IPS-15b (cell line): Measurements from ENCODE around the gene BMERB1.

Experiments used
- H3K27me3 ChIP-seq: one replicate; pipeline ENCODE4 v1.6.1; 2013; ENCODE audit warnings: low read length; ENCODE audit not compliant: control insufficient read depth, insufficient read depth
- H3K36me3 ChIP-seq: one replicate; pipeline ENCODE4 v1.6.1; 2013; ENCODE audit warnings: low read length; ENCODE audit not compliant: control insufficient read depth, insufficient read depth
- H3K4me1 ChIP-seq: one replicate; pipeline ENCODE4 v1.6.1; 2013; ENCODE audit warnings: mild to moderate bottlenecking, low read length; ENCODE audit not compliant: control insufficient read depth, insufficient read depth
- H3K4me3 ChIP-seq: one replicate; pipeline ENCODE4 v1.5.1; 2013; ENCODE audit warnings: low read depth, low read length
- H3K9ac ChIP-seq: one replicate; pipeline ENCODE4 v1.6.1; 2013; ENCODE audit warnings: low read depth, mild to moderate bottlenecking, low read length
- H3K9me3 ChIP-seq: one replicate; pipeline ENCODE4 v1.6.1; 2013; ENCODE audit warnings: mild to moderate bottlenecking, low read length; ENCODE audit not compliant: control insufficient read depth, insufficient read depth

Gene BMERB1

GRCh38 chr16:15617901-15618300 lies 183.5 kb downstream of the BMERB1 start:
- Histone ChIP-seq H3K4me1 (no peaks in the 10 kb centered on the region), H3K9me3 (no peaks in the 10 kb centered on the region), H3K27me3 (no peaks in the 10 kb centered on the region), H3K9ac (no peak overlapping the region), H3K4me3 (no peak overlapping the region), H3K36me3 (peaks cover 19% of the 10 kb centered on the region)

DNA sequence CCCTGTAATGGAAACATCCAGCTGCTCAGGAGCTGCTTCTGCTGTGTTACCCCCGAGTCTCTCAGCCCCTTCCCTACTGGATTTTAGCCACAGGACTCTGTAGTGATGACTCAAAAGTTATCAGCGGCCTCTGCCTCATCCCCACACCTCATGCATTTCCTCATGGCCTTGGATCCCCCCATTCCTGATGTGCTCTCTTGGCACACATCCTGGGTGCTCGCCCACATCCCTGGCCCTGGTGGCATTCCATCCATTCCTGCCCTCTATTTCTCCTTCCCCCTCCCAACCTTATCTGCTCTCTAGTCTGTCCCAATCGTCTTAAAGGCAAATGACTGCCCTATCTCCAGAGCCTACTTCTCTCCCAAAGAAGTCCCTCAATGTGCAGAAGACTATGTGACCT lies 184.0 kb downstream of the BMERB1 start:
- Histone ChIP-seq H3K27me3 (no peaks in the 10 kb centered on the region), H3K4me3 (no peak overlapping the region), H3K9me3 (no peaks in the 10 kb centered on the region), H3K36me3 (peaks cover 18% of the 10 kb centered on the region), H3K9ac (no peak overlapping the region), H3K4me1 (no peaks in the 10 kb centered on the region)

DNA sequence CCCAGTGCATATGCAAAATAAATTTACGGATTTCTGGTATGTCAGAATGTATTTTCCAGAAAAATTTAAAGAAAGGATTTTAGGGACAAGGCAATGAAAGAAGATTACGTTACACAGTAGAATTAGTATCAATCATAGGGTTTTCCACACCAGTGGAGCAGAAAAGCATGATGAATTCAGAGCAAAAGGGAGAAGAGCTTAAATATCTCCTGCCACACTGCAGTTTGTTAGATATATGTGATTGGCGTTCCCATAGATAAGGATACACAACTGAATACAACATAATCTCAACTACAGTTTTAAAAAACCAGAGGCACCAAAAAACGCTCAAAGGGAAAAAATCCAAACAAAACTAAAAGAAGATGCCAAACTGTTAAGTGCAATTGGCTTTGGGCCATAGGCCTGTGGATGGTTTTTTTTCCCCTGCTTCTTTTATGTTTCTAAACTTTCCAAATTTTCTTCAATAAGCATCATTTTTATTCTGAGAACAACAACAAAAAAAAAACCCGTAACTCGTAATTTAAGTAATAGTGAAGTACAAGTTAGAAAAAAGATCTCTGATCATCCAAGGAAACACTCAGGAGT lies 186.3 kb downstream of the BMERB1 start:
- Histone ChIP-seq H3K9ac (no peak overlapping the region), H3K4me3 (no peak overlapping the region), H3K36me3 (peaks cover 13% of the 10 kb centered on the region), H3K27me3 (no peaks in the 10 kb centered on the region), H3K9me3 (no peaks in the 10 kb centered on the region), H3K4me1 (no peaks in the 10 kb centered on the region)

DNA sequence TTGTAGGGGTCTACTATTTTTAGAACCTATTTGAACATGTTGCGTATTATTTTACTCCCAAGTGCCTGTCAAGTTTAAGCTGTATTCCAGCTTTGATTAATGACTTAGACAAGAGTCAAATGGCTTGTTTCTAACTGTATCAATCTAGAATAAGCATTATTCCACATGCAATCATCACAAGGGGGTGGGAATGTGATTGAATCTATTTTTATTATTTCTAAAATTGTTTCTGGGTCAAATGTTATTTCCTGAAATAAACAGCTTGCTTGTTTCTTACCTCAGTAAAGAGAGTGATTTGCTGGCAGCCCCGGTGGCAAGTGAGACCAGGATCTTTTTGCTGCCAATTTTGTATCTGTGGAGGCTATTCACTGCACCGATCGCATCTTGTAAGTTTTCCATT lies 187.1 kb downstream of the BMERB1 start:
- Histone ChIP-seq H3K9me3 (no peaks in the 10 kb centered on the region), H3K4me1 (no peaks in the 10 kb centered on the region), H3K9ac (no peak overlapping the region), H3K4me3 (no peak overlapping the region), H3K27me3 (no peaks in the 10 kb centered on the region), H3K36me3 (peaks cover 10% of the 10 kb centered on the region)

- H3K27me3 ChIP-seq = no peaks in the 10 kb centered on the region
- peaks cover 8% of the 10 kb centered on the region for H3K36me3 ChIP-seq
- no peak overlapping the region for H3K4me3 ChIP-seq
- H3K9ac ChIP-seq = no peak overlapping the region
- no peaks in the 10 kb centered on the region for H3K9me3 ChIP-seq
- no peaks in the 10 kb centered on the region for H3K4me1 ChIP-seq
Observed at GRCh38 chr16:15621889-15622288, 187.5 kb downstream of the BMERB1 start.

DNA sequence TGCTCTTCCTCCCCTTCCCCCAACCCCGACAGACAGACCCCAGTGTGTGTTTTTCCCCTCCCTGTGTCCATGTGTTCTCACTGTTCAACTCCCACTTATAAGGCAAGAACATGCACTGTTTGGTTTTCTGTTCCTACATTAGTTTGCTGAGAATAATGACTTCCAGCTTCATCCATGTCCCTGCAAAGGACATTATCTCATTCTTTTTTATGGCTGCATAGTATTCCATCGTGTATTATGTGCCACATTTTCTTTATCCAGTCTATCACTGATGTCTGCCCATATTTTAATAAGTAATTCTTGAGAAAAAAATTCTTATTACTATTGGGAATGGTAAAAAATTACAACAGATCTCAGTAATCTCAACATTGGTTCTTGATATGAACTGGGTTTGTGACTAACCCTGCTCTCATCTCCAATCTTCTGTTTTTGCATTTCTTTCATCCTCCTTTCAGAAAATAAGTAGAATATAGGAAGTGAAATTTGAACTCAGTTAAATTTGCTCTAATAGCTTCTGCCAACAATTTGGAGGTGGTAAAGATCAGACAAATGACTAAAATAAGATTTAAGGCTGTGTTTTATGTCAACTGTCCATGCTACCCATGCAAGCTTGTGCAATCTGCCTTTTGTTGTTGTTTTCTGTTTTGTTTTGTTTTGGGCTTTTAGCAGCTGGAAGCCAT lies 197.5 kb downstream of the BMERB1 start:
- Histone ChIP-seq H3K9me3 (no peaks in the 10 kb centered on the region), H3K4me1 (no peaks in the 10 kb centered on the region), H3K4me3 (no peak overlapping the region), H3K27me3 (no peaks in the 10 kb centered on the region), H3K9ac (no peak overlapping the region), H3K36me3 (peaks cover 17% of the 10 kb centered on the region)

GRCh38 chr16:15635926-15636325 lies 201.5 kb downstream of the BMERB1 start:
- Histone ChIP-seq H3K36me3 (peaks cover 33% of the 10 kb centered on the region), H3K27me3 (no peaks in the 10 kb centered on the region), H3K9me3 (no peaks in the 10 kb centered on the region), H3K4me3 (no peak overlapping the region), H3K9ac (no peak overlapping the region), H3K4me1 (no peaks in the 10 kb centered on the region)

DNA sequence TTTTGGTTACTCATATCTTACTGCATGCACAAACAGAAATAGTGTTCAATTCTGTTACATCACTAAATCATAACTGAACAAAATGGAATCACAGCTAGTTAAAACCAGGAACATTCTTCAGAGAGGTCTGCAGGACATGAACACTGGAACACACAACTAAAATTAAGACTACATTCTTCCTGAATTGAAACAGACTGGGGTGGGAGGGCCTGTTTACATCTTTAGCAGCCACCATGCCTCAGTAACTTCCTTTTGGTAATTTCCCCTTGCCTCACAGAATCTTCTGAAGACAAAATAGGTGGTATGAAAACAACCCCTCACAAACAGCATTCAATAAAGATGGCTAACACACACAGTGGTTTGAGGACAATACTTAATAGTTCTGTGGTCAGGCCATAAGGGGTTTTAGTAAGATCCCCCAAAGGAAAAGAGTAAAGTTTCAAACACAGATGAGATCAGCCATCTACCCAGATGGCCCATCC lies 202.0 kb downstream of the BMERB1 start:
- H3K9ac ChIP-seq = no peak overlapping the region

More for the DNA sequence above, 202.0 kb downstream of the BMERB1 start:
- Histone ChIP-seq H3K36me3 (peaks cover 33% of the 10 kb centered on the region), H3K4me3 (no peak overlapping the region), H3K4me1 (no peaks in the 10 kb centered on the region), H3K27me3 (no peaks in the 10 kb centered on the region), H3K9me3 (no peaks in the 10 kb centered on the region)
